MG63 (cell line): ENCODE measurements around the gene CCM2. TPM values are rescaled to one million over a fixed set of nuclear protein-coding genes. Genes with fewer than 3 reads are reported as not detected.
A peak's percentile ranks its signal among the peaks of the same experiment; 100 is the strongest.

Experiments
- DNase-seq: peaks from one replicate; pipeline ENCODE4 v3.0.0-alpha.2; 2020
- H3K27me3 ChIP-seq: fragments of 250-450 bp; sonication (Bioruptor Pico); 2 replicates; pipeline ENCODE4 v1.5.1; 2020; ENCODE audit warnings: mild to moderate bottlenecking, moderate library complexity
- H3K36me3 ChIP-seq: fragments of 250-450 bp; sonication (Bioruptor Pico); 2 replicates; pipeline ENCODE4 v1.5.1; 2020; ENCODE audit warnings: mild to moderate bottlenecking, moderate library complexity
- H3K4me3 ChIP-seq: fragments of 250-450 bp; sonication (Bioruptor Pico); 2 replicates; pipeline ENCODE4 v1.5.1; 2020; ENCODE audit warnings: mild to moderate bottlenecking, moderate library complexity
- H3K9me3 ChIP-seq: fragments of 250-450 bp; sonication (Bioruptor Pico); 2 replicates; pipeline ENCODE4 v1.5.1; 2020; ENCODE audit warnings: mild to moderate bottlenecking, moderate library complexity
- total RNA-seq: library from RNA; depleted of rRNA; stranded (reverse); fragments of >200 nt; shearing (Covaris generic); gene quantifications from 2 replicates; pipeline ENCODE4 v1.2.3, GENCODE V29; 2014; ENCODE audit warnings: low replicate concordance

Gene CCM2
- total RNA-seq, 1 experiment from 2014 or later: 50.6 TPM

- H3K9me3 ChIP-seq: no peaks in the 10 kb centered on the region
- H3K36me3 ChIP-seq: no peaks in the 10 kb centered on the region
- H3K27me3 ChIP-seq: no peaks in the 10 kb centered on the region
- DNase-seq: no peak
- no peak overlapping the region for H3K4me3 ChIP-seq
These were observed 85.7 kb downstream of the CCM2 start for GRCh38 chr7:45085619-45086200.

GRCh38 chr7:45086331-45087065 is 86.5 kb downstream of the CCM2 start:
- no peak for DNase-seq
- Histone ChIP-seq H3K27me3 (no peaks in the 10 kb centered on the region), H3K9me3 (no peaks in the 10 kb centered on the region), H3K36me3 (no peaks in the 10 kb centered on the region), H3K4me3 (no peak overlapping the region)

GRCh38 chr7:45087301-45088145 is 87.5 kb downstream of the CCM2 start:
- no peak overlapping the region for H3K4me3 ChIP-seq
- H3K36me3 ChIP-seq: no peaks in the 10 kb centered on the region
- no peaks in the 10 kb centered on the region for H3K27me3 ChIP-seq
- DNase-seq: no peak
- H3K9me3 ChIP-seq: no peaks in the 10 kb centered on the region

- no peaks in the 10 kb centered on the region for H3K9me3 ChIP-seq
- no peaks in the 10 kb centered on the region for H3K36me3 ChIP-seq
- DNase-seq: no peak
- no peaks in the 10 kb centered on the region for H3K27me3 ChIP-seq
- H3K4me3 ChIP-seq: no peak overlapping the region
These were observed 88.2 kb downstream of the CCM2 start for GRCh38 chr7:45088146-45088701.

GRCh38 chr7:45088821-45089340 is 88.9 kb downstream of the CCM2 start, which contains the start of gene NACAD:
Gene NACAD (minus strand): TSS chr7:45088969. CDS start chr7:45088894, 75 bp downstream.
- H3K27me3 ChIP-seq: no peaks in the 10 kb centered on the region
- DNase-seq: no peak
- no peaks in the 10 kb centered on the region for H3K9me3 ChIP-seq
- H3K4me3 ChIP-seq: no peak within 1 kb of the TSS
- H3K36me3 ChIP-seq: no peaks in the 10 kb centered on the region

GRCh38 chr7:45089341-45089891 is 89.4 kb downstream of the CCM2 start:
- Histone ChIP-seq H3K9me3 (0 out of 2 replicates have a peak, but pooled peaks cover 5% of the 10 kb centered on the region), H3K27me3 (no peaks in the 10 kb centered on the region), H3K36me3 (no peaks in the 10 kb centered on the region), H3K4me3 (no peak overlapping the region)
- peak; percentile 26 for DNase-seq

- no peaks in the 10 kb centered on the region for H3K36me3 ChIP-seq
- peak; percentile 65 for DNase-seq
- 0 out of 2 replicates have a peak, but pooled peaks cover 5% of the 10 kb centered on the region for H3K9me3 ChIP-seq
- H3K4me3 ChIP-seq: no peak overlapping the region
- no peaks in the 10 kb centered on the region for H3K27me3 ChIP-seq
These were observed 92.3 kb downstream of the CCM2 start for GRCh38 chr7:45092100-45092930.

GRCh38 chr7:45092931-45093235 is 92.9 kb downstream of the CCM2 start:
- no peaks in the 10 kb centered on the region for H3K36me3 ChIP-seq

GRCh38 chr7:45098983-45099839 is 99.2 kb downstream of the CCM2 start:
- Histone ChIP-seq H3K27me3 (no peaks in the 10 kb centered on the region), H3K9me3 (0 out of 2 replicates have a peak, but pooled peaks cover 2% of the 10 kb centered on the region), H3K36me3 (peaks cover 53% of the 10 kb centered on the region), H3K4me3 (no peak overlapping the region)
- DNase-seq: no peak

More at GRCh38 chr7:45092931-45093235, 92.9 kb downstream of the CCM2 start:
- peak; percentile 64 for DNase-seq
- Histone ChIP-seq H3K4me3 (no peak overlapping the region), H3K9me3 (0 out of 2 replicates have a peak, but pooled peaks cover 5% of the 10 kb centered on the region), H3K27me3 (no peaks in the 10 kb centered on the region)

- Histone ChIP-seq H3K36me3 (peaks cover 62% of the 10 kb centered on the region), H3K4me3 (no peak overlapping the region), H3K27me3 (no peaks in the 10 kb centered on the region), H3K9me3 (no peaks in the 10 kb centered on the region)
- no peak for DNase-seq
These were observed 100.1 kb downstream of the CCM2 start for GRCh38 chr7:45099891-45100760.

GRCh38 chr7:45100761-45101480 is 100.9 kb downstream of the CCM2 start:
- Histone ChIP-seq H3K27me3 (no peaks in the 10 kb centered on the region), H3K36me3 (peaks cover 70% of the 10 kb centered on the region), H3K9me3 (no peaks in the 10 kb centered on the region), H3K4me3 (no peak overlapping the region)
- no peak for DNase-seq

- Histone ChIP-seq H3K4me3 (no peak overlapping the region), H3K9me3 (no peaks in the 10 kb centered on the region), H3K27me3 (no peaks in the 10 kb centered on the region), H3K36me3 (peaks cover 79% of the 10 kb centered on the region)
- no peak for DNase-seq
These were observed 101.7 kb downstream of the CCM2 start for GRCh38 chr7:45101748-45102147.

GRCh38 chr7:45102785-45103712 is 103.0 kb downstream of the CCM2 start:
- Histone ChIP-seq H3K36me3 (peaks cover 92% of the 10 kb centered on the region), H3K4me3 (no peak overlapping the region), H3K27me3 (no peaks in the 10 kb centered on the region), H3K9me3 (no peaks in the 10 kb centered on the region)
- no peak for DNase-seq
